GM18870 (cell line): ENCODE results near the gene TBXAS1.

Experiments
- ATAC-seq: cut with Tn5 transposase; IDR thresholded peaks from one replicate; pipeline ENCODE4 v1.9.1; 2021; ENCODE audit warnings: moderate library complexity; ENCODE audit not compliant: unreplicated experiment

TBXAS1 gene

DNA sequence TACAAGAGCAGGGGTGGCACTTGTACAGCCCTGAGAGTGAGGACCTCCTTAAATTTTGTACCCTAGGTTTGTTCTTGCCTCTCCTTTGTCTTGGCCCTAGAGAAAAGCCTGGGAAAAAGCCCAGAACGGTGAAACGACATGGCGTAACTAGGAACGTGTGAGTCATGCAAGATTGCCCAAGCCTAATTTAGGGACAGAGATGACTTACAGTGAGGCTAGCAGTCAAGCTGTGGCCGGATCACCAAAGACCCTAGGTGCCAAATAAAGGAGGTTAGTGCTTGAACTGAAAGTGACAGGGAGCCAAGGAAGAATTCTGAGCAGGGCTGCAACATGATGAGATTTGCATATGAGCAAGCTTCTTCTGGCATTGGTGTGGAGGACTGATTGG lies 25.1 kb downstream of the TBXAS1 start:
- no peak for ATAC-seq

DNA sequence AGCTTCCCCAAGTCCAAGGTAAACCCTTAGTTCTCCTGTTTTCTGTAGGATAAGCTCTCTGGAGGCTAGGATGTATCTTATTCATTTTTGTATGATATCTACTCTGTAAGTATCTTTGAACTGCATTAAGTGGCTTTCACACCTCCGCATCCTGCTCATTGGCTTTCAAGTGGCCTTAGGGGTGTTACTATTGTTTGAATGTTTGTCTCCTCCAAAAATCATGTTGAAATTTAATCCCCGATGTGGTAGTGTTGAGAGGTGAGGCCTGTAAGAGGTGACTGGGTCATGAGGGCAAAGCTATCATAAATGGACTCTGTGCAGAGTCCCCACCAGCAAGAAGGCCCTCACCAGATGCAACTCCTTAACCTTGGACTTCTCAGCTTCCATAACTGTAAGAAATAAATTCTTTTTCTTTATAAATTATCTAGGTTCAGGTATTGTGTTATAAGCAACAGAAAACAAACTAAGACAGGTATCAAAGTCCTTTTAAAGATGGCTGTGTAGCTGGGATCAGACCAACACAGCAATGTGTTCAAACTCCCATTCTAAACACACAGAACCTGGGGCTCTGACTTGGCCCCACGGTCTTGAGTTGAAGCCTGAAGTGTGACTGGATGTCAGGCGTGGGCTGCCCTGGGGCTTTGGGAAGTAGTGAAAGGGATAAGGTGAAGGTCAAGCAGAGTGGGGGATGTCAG lies 25.9 kb downstream of the TBXAS1 start:
- ATAC-seq, result no peak

DNA sequence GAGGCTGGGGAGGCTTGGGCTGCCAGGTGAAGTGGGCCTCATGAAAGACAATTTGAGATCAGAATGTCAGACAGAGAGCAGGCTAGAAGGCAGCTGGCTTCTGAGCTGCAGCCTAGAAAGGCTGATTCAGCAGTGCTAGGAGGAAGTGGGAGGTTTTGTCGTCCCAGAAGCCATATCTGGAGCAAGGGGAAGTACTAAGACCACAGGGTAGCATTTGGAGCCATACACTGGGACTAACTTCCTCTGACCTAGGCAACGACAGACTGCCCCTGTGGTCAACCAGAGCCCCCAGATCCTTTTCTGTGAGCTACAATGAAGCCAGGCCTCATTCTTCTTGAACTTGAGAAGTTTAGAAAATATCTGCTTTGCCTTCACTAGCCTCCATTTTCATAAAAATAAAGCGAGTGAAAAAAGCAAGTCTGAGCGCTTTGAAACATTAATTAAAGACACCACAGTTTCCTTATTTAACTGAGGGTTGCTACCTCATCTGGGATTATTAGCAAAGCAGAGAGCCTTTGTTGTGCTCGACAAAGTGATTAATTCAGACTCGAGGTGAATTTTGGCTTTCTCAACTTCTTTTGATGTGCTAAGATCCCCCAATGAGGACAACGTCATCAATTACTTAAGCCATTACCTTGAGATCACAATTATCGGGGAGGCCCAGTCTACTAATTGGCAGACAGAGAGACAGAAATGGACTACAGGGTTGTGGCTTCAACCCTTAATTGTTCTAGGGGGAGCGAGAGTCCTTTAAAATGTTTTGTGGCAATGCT lies 26.6 kb downstream of the TBXAS1 start:
- no peak for ATAC-seq

DNA sequence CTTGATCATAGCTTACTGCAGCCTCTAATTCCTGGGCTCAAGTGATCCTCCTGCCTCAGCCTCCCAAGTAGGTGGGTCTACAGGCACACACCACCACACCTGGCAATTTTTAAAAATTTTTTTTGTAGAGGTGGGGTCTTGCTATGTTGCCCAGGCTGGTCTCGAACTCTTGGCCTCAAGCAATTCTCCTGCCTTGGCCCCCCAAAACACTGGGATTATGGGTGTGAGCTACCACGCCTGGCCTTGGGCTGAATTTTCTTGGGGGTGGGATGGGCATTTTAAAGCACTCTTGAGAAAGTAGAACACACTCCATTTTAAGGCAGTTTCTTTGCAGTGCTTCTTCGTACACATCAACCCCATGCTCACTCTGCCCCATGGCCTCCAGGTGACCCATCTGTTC lies 28.7 kb downstream of the TBXAS1 start:
- no peak for ATAC-seq

DNA sequence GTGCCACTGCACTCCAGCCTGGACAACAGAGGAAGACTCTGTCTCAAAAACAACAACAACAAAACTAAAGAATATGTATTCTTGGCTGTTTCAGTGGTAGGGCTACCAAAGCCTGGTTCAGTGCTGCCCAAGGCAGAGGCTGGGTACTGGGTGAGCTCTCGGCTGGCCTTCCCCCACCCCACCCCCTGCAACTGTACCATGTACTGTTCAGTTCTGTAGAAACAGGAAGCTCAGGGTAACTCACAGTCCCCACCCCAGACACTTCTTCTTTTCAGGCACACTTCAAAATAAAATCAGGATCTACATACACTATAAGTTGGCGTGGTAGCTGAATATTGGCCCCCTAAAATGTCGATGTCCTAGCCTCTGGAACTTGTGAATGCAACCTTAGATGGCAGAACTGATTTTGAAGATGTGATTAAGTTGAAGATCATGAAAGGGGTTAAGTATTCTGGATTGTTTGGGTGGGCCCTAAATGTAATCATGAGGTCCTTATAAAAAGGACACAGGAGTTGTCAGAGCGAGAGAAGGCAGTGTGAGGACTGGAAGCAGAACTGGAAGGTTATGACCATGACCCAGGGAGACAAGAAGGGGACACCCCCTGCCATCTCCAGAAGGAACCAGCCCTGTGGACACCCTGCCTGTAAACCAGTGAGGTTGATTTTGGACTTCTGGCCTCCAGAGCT lies 31.2 kb downstream of the TBXAS1 start:
- ATAC-seq, result no peak

DNA sequence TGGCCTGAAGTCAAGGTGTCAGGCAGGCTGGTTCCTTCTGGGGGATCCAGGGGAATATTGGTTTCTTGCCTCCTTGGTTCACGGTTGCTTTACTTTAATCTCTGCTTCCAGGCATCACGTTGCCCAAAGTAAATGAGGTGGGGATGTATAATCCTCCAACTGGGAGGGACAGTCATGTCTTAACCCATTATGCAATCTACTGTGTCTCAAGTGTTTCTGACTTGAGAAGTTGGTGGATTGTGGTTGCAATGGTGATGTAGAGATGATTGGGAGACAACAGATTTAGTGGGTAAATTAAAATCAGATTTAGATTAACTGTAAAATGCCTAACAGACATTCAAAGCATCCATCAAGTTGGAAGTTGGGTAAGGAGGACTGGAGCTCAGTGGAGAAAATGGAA lies 32.7 kb downstream of the TBXAS1 start:
- ATAC-seq, result no peak

DNA sequence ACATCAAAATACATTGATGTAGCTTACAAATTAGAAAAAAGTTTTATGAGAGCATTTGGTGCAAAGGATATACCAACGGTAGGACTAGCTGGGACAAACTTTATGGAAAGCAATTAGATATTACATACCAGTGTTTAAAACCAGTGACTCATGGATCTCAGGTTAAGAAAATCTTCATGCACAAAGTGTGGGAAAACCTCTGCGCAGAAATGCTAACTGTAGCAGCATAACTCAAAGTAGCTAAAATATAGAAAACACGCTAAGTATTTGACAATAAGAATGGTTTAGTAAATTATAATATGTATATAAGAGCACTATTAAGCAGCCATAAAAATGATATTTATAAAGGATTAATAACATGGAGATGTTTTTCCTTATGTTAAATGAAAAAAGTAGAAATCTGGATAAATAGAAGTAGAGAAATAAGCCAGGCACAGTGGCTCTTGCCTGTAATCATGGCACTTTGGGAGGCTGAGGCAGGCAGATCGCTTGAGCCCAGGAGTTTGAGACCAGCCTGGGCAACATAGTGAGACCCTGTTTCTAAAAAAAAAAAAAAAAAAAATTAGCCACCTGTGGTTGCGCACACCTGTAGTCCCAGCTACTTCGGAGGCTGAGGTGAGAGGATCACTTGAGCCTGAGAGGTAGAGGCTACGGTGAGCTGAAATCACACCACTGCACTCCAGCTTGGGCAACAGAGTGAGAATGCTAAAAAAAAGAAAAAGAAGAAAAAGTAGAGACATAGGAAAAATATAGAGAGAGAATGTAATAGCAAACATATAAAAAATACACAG lies 37.2 kb downstream of the TBXAS1 start:
- ATAC-seq, result no peak

DNA sequence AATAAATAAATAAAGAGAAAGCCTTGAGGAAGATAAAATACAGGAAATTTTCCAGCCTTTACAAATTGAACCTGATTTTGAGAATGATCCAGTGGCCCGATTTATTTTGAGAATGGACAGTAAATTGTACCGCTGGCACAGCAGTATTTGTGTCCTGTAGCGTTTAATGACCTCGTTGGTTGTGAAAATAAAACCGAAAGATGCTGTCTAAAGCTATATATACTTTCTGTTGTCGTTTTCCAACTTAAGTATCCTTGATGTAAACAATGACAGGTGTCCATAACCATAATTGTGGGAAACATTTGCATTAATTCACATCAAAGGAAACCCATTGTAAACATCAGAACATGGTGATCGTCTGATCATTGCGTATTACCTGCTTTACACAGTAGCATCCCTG lies 38.8 kb downstream of the TBXAS1 start:
- ATAC-seq, result no peak

DNA sequence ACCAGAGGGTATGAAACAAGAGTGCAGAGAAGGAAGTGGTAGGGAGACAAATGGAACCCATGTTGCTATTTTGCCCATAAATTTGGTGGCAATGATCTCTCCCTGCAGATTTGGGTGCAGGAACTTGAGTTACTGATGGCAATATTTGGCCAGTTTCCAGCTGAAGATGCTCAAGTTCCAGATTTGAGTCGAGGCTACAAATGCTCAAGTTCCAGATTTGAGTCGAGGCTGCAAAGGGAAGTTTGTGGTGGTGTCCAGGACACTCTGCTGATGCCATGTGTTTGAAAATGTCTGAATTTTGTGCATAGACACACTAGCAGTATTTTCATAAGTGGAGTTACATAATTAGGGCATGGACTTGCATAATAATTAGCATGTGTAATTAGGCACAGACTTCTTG lies 40.8 kb downstream of the TBXAS1 start:
- no peak for ATAC-seq

DNA sequence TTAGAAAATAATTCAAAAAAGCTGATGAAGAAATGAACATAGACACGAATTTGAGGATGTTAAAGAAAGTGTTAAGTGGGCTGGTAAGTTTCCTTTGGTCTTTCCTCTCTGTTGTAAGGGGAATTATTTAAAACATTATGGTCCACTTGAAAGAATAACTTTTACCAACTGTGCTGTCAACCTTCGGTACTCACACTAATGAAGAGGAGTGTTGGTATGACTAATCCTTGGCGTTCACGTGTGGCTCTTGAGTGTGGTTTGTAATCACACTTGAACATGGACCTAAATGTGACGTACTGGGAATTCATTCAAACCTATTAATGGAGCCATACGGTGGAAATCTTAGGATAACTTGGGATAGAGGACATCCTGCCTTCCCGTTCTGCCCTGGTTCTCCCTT lies 41.3 kb downstream of the TBXAS1 start:
- no peak for ATAC-seq

DNA sequence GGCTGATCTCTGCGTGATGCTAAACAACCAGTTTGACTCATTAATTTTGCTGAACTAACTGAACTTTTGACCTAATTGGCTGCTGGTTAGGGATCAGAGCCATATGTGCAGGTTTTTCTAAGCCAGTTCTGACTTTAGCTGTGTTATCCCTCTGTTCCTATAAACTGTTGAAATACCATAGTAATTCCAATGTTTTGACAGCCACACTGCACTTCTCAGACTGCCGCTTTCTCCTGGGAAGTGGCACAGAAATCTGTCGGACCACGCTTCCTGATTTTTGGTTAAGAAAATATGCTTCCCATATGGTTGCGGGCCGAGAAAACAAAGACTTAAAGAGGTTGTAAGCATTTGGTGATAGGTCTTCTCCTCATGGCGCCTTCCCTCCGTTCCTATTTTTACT lies 42.3 kb downstream of the TBXAS1 start:
- no peak for ATAC-seq

DNA sequence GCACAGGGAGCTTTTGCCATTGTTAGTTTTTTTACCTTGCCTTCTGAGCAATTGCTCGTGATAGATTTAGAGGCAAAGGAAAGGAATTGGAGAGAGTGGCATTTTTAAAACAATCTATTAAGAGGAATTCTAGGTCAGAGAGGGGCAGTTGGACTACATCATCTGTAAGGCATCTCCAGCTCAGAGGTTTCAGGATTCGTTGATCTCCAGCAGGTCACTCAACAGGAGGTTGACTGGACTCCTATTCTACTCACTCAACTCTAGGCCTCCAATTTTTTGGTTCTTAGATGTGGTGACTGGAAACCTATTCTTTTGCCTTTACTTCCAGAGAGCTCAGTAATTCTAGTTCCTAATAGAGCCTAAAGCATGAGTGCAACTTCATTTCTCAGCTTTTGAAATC lies 42.8 kb downstream of the TBXAS1 start:
- ATAC-seq, result no peak

DNA sequence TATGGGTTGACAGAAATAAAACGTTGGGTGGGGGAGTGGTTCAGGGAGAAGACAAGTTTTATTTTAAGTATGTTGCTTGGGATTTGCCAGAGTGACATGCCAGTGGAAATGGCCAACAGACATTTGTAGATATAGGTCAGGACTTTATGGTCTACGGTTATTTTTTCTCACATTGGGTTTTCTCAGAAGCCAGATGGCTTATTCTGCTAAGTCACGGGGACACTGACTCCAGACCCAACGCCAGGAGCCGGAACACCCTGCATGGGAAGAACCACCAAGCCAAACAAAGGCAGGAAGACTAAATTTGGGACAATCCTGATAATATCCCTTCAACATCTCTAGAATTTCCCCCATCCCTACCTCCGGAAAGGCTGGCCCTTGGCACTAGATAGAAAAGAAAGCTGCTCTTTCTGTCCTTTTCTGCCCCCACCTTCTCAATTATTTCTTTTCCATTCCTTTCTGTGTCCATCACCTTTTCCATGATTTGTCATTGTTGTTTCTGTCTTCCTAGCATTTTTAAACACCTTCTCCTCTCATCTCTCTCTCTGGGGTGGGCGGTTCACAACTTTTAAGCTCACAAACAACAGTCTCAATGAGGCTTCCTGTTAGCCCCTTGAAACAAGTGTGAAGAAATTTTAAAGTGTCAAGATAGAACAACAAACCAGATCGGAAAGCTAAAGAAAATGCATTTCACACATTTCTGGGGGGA lies 44.7 kb downstream of the TBXAS1 start:
- no peak for ATAC-seq

DNA sequence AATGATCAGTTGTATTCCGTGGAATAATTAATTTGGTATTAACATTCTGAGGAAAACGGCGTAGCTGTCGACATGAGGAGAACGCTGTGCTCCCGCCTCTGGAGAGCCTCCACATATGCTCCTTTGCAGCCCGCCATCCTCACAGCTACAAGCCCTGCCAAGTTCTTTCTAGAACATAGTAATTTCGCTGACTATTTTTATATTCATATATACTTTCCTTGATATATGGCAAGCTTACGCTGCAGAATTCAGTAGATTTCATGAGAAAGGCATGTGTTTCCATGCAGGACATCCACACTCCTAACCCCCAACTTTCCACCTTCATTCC lies 45.2 kb downstream of the TBXAS1 start:
- no peak for ATAC-seq

DNA sequence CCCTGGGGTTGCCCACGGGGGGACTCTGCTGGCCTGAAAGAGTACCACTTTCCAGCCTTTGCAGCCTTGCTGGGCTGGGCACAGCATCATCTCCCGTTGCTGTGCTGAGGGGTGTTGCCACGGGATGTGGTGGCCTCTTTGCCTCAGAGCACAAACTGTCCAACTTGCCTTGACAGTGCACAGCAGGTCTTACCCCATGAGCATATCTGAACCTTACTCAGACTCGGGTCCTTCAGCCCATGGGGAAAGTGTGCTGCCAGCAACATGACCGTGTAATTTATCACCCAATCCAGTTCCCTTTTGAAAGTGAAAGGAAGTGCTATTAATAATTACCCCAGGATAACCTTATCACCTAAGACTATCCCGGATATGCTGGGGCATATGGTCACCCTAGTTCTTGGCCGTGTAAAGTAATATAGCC lies 46.8 kb downstream of the TBXAS1 start:
- peak; percentile 72 for ATAC-seq

DNA sequence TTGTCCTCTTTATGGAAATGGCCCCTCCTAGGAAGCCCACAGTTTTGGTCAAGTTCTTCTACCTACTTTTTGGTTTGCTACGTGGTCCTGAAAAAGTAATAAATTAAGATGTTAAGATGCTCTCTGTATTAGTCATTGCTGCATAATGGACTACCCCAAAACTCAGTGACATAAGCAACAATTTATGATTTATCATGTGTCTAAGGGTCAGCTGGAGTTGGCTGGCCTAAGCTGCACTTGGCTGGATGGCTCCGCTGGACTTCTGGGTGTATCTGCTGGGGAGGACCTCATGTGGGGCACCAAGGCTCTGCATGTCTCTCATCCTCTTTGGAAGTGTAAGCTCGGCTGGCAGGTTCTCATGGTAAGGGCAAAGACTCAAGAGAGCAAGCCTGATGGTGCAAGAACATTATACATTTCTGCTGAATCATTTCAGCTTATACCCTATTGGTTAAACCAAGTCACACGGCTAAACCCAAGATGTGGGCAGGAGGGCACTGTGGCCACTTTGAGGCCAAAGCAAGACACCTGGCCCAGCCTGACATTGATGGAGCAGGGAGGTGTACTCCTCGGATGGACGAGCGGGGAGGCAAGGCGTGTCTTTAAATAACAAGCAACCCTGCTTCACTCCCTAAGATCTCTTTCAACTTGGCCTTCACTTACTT lies 47.7 kb downstream of the TBXAS1 start:
- ATAC-seq, result no peak

DNA sequence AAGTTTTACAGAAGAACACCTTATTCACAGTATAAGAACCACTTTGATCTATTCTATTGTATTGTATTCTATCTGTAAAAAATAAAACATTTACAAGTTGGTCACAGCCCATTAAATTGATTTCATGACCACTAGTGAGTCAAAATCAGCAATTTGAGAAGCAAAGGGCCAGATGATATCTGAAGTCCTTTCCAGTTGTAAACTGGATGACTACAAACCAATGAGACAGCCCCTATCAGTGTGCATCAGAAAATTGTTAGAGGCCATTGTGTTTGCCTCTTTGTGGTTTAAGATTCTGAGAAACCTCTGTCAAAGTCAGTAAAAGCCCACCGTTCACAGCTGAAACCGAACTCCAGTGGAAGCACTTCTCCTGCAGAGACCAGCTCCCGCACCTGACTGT lies 54.8 kb downstream of the TBXAS1 start:
- ATAC-seq, result no peak

DNA sequence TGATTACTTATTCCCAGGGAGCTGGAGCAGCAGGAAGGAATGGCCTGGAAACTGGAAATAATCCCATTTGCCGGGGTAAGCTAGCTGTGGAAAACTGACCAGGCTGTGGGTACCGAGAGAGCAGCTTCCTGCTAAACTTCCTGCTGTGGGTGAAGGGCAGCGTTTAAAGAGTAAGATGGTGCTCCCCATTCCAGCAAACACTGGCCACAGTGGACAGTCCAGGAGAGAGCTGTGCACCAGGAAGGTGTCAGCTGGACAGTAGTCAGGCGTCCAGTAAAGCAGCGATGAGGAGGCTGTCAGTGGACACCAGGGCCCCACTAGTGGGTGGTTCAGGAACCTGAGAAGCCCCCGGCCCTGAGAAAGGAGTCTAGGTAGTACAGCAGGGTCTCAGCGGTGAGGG lies 55.4 kb downstream of the TBXAS1 start:
- no peak for ATAC-seq

DNA sequence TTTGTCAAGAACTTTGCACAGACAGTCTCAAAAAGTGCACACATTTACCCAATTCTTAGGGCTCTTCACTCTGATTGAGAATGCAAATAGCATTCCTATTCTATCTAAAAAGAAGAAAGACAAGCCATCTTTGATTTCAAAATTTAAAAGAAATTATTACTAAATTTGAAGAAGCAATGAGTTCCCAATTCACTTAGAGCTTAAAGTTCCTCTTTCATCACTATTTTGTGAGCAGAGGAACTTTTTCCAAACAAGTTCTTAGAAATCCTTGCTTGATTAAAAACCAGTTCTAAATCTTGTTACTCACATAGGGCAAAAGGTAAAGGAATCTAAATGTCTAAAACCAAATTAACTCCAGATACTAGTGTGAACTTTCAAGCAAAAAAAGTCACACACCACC lies 56.4 kb downstream of the TBXAS1 start:
- no peak for ATAC-seq

DNA sequence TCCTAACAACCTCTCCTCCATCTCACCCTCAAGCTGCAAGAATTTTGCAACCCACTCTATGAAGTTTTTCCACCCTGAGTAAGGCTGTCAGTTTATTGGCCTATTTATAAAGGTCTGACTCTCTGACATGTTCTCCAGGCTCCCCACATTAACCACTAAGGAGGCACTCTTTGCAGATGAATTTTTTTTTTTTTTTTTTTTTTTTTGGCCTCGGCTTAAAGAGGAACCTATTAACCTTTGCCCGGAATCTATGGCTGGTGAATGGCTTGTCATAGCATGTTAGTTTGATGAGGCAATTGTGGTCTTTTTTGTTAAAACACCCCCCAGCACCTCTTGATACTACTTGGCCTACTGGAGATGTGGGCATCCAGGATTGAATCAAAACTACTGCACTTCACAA lies 57.1 kb downstream of the TBXAS1 start:
- peak; percentile 57 for ATAC-seq
